ENCODE measurements around the gene ITPK1.

The ITPK1 gene

GRCh38 chr14:93023802-93024434 lies 91.8 kb downstream of the ITPK1 start:
- no peak for DNase-seq

GRCh38 chr14:93023039-93023438 lies 92.7 kb downstream of the ITPK1 start:
- no peak for DNase-seq

- DNase-seq: no peak
Observed at GRCh38 chr14:93019970-93020369, 95.8 kb downstream of the ITPK1 start.

- DNase-seq: no peak
Observed at GRCh38 chr14:93019367-93019843, 96.3 kb downstream of the ITPK1 start.

- no peak for DNase-seq
Observed at GRCh38 chr14:93018366-93018765, 97.4 kb downstream of the ITPK1 start.

- DNase-seq: no peak
Observed at GRCh38 chr14:93017898-93018297, 97.8 kb downstream of the ITPK1 start.

GRCh38 chr14:93017301-93017797 lies 98.4 kb downstream of the ITPK1 start:
- no peak for DNase-seq

GRCh38 chr14:93016275-93016845 lies 99.4 kb downstream of the ITPK1 start:
- no peak for DNase-seq

- DNase-seq: no peak
Observed at GRCh38 chr14:93015505-93015904, 100.2 kb downstream of the ITPK1 start.

- no peak for DNase-seq
Observed at GRCh38 chr14:93015064-93015463, 100.7 kb downstream of the ITPK1 start.

- DNase-seq: no peak
Observed at GRCh38 chr14:93014058-93015023, 101.4 kb downstream of the ITPK1 start.

- DNase-seq: no peak
Observed at GRCh38 chr14:93012951-93013719, 102.6 kb downstream of the ITPK1 start.

- DNase-seq: no peak
Observed at GRCh38 chr14:93012506-93012905, 103.2 kb downstream of the ITPK1 start.

- DNase-seq: no peak
Observed at GRCh38 chr14:93011650-93012325, 103.9 kb downstream of the ITPK1 start.

GRCh38 chr14:93011141-93011529 lies 104.6 kb downstream of the ITPK1 start:
- DNase-seq: no peak

GRCh38 chr14:93010522-93011140 lies 105.1 kb downstream of the ITPK1 start:
- no peak for DNase-seq

- no peak for DNase-seq
Observed at GRCh38 chr14:93010130-93010499, 105.6 kb downstream of the ITPK1 start.

GRCh38 chr14:93009471-93010129 lies 106.1 kb downstream of the ITPK1 start:
- no peak for DNase-seq

- no peak for DNase-seq
Observed at GRCh38 chr14:93008381-93008780, 107.3 kb downstream of the ITPK1 start.

GRCh38 chr14:93007225-93007997 lies 108.3 kb downstream of the ITPK1 start:
- no peak for DNase-seq

Data from NCI-H2171 (cell line).